Adrenal gland (tissue), 12 donors: ENCODE data around the gene MUC12. TPM values are rescaled to one million over a fixed set of nuclear protein-coding genes. Genes with fewer than 3 reads are reported as not detected.

Source experiments
- DNase-seq, 7 donors: peaks; one replicate each; pipeline ENCODE4 v3.0.0-alpha.2; 2019 to 2020
- H3K27ac ChIP-seq, 5 donors: fragments of 200-600 bp; sonication (generic) in 4 of 5; 1 replicate in 3 of 5; 2 replicates in 2 of 5; pipeline versions ENCODE4 v1.5.1 to v1.8.0; 2016 to 2020; ENCODE audit warnings: mild to moderate bottlenecking in 1 of 5
- H3K27me3 ChIP-seq: fragments of 200-600 bp; 2 replicates; pipeline ENCODE4 v1.8.0; 2021
- H3K36me3 ChIP-seq, 2 donors: fragments of 200-600 bp; replicated peaks in 1 of 2; 1 replicate in 1 of 2; 2 replicates in 1 of 2; pipeline versions ENCODE4 v1.5.1 to v1.8.0; 2018 to 2022
- H3K4me1 ChIP-seq, 2 donors: fragments of 200-600 bp; replicated peaks in 1 of 2; 1 replicate in 1 of 2; 2 replicates in 1 of 2; pipeline versions ENCODE4 v1.5.1 to v1.8.0; 2018 to 2021
- H3K4me3 ChIP-seq, 4 donors: fragments of 200-600 bp; sonication (generic) in 3 of 4; one replicate each; pipeline ENCODE4 v1.5.1; 2016 to 2018
- H3K9me3 ChIP-seq, 3 donors: fragments of 200-600 bp; sonication (generic) in 1 of 3; replicated peaks in 1 of 3; 1 replicate in 2 of 3; 2 replicates in 1 of 3; pipeline versions ENCODE4 v1.5.1 to v1.8.0; 2016 to 2021
- POLR2A ChIP-seq, 2 donors: fragments of 450-650 bp; IDR thresholded peaks; one replicate each; pipeline ENCODE4 v1.6.1; 2017; ENCODE audit warnings: antibody characterized with exemption in 2 of 2, mild to moderate bottlenecking in 2 of 2, moderate library complexity in 1 of 2
- WGBS, 4 donors: extraction: QIAGEN DNeasy Blood & Tissue Kit in 2 of 4; methylation state at CpG; one replicate each; pipeline versions ENCODE4 v1.1.5 to v1.1.7; 2013 to 2017; 5-methylcytosine and 5-hydroxymethylcytosine counted together
- intact Hi-C, 2 donors: fragments of 100-400 bp; cut with DNase I; formaldehyde crosslinking; loops; one replicate each; pipeline versions ENCODE4 v1.14.1 to v1.15.0; 2022 to 2023
- polyA plus RNA-seq, 3 donors: library from polyadenylated mRNA; stranded (reverse); fragments of 200-250 nt in 2 of 3; fragments of 350-450 nt in 1 of 3; fragmentation: Illumina TruSeq in 1 of 3; extraction: RNeasy Lipid Tissue Mini Kit (QIAGEN cat#74804) in 1 of 3; gene quantifications; one replicate each; pipeline ENCODE4 v1.2.3, GENCODE V29; 2013 to 2014
- total RNA-seq, 9 donors: library from RNA; depleted of rRNA in 4 of 9; stranded (reverse); fragments of >200 nt in 4 of 9; fragments of 120-200 nt in 1 of 9; fragmentation: NEBNext Ultra II Directional in 1 of 9; extraction: Animal tissue kit (Norgen Biotek cat#: 25700) in 1 of 9; gene quantifications; one replicate each; pipeline versions ENCODE4 v1.1.0 to v1.2.4, GENCODE V29; 2013 to 2023
- TF ChIP-seq, protein P1 (sequence below), 6 experiments: fragments of 450-650 bp in 4 of 6; fragments of 200-600 bp in 2 of 6; sonication (generic) in 1 of 6; IDR thresholded peaks; 1 replicate in 5 of 6; 2 replicates in 1 of 6; pipeline versions ENCODE4 v1.5.1 to v1.8.0; 2016 to 2021; ENCODE audit warnings: antibody characterized with exemption in 6 of 6, mild to moderate bottlenecking in 2 of 6, moderate library complexity in 1 of 6
- donor health status: healthy with polysubstance abuse.
- donor health status: Bipolar disorder and iron deficiency.
- donor health status: DM: yes; HTN: yes; CAD: no.
- donor health status: DM: no; HTN: no; CAD: no.
- donor health status: DM: no; HTN: no; CAD: no.
- donor health status: DM: yes; HTN: yes; CAD: no.

The MUC12 gene
- total and polyA plus RNA-seq, 12 donors: 0.07 to 3.3 (median 0.66) TPM; not detected in 4

GRCh38 chr7:100965723-100966541, 3.4 kb upstream of the MUC12 start:
- Histone ChIP-seq H3K4me1 (peaks cover 0 to 12% of the 10 kb centered on the region in 2 donors), H3K27me3 (peaks cover 57% of the 10 kb centered on the region), H3K9me3 (no peaks in the 10 kb centered on the region), H3K4me3 (peak overlapping the region in 1 of 4 donors; percentile 38), H3K36me3 (no peaks in the 10 kb centered on the region), H3K27ac (no peak overlapping the region)
- TF ChIP-seq POLR2A (IDR thresholded peaks at IDR 0.05): no peak
- TF ChIP-seq, protein P1, sequence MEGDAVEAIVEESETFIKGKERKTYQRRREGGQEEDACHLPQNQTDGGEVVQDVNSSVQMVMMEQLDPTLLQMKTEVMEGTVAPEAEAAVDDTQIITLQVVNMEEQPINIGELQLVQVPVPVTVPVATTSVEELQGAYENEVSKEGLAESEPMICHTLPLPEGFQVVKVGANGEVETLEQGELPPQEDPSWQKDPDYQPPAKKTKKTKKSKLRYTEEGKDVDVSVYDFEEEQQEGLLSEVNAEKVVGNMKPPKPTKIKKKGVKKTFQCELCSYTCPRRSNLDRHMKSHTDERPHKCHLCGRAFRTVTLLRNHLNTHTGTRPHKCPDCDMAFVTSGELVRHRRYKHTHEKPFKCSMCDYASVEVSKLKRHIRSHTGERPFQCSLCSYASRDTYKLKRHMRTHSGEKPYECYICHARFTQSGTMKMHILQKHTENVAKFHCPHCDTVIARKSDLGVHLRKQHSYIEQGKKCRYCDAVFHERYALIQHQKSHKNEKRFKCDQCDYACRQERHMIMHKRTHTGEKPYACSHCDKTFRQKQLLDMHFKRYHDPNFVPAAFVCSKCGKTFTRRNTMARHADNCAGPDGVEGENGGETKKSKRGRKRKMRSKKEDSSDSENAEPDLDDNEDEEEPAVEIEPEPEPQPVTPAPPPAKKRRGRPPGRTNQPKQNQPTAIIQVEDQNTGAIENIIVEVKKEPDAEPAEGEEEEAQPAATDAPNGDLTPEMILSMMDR (IDR thresholded peaks at IDR 0.05): peak; percentile 30 to 81 (median 52)
- WGBS, 4 donors: 2 to 8% (median 2%) methylated on average over 30 to 58 of the region's 58 CpGs
- DNase-seq: peak; percentile 52 to 77 (median 74)
- intact Hi-C loops: loop anchor here (2.0 to 5.0 kb wide), 2 partner anchors 93 to 111 kb away; no protein-coding TSS in a partner anchor

- H3K4me1 ChIP-seq: peaks cover 0 to 12% of the 10 kb centered on the region in 2 donors
- no peaks in the 10 kb centered on the region for H3K9me3 ChIP-seq
- H3K4me3 ChIP-seq: peak overlapping the region in 1 of 4 donors; percentile 38
- peaks cover 53% of the 10 kb centered on the region for H3K27me3 ChIP-seq
- WGBS, 4 donors: 7 to 10% (median 9%) methylated on average over 23 to 40 of the region's 40 CpGs
- H3K27ac ChIP-seq: no peak overlapping the region
- intact Hi-C loops: loop anchor here (2.0 to 5.0 kb wide), 2 partner anchors 92 to 111 kb away; no protein-coding TSS in a partner anchor
- TF ChIP-seq, protein P1 (IDR thresholded peaks at IDR 0.05): no peak
- TF ChIP-seq POLR2A (IDR thresholded peaks at IDR 0.05): no peak
- no peak for DNase-seq
- no peaks in the 10 kb centered on the region for H3K36me3 ChIP-seq
Measured at GRCh38 chr7:100966542-100967291, 2.6 kb upstream of the MUC12 start.

GRCh38 chr7:100967292-100967863, 2.0 kb upstream of the MUC12 start:
- intact Hi-C loops: loop anchor here (2.0 to 5.0 kb wide), 2 partner anchors 91 to 110 kb away; no protein-coding TSS in a partner anchor
- no peak overlapping the region for H3K27ac ChIP-seq
- H3K27me3 ChIP-seq: peaks cover 53% of the 10 kb centered on the region
- no peak for TF ChIP-seq POLR2A (IDR thresholded peaks at IDR 0.05)
- TF ChIP-seq, protein P1 (IDR thresholded peaks at IDR 0.05): no peak
- no peaks in the 10 kb centered on the region for H3K9me3 ChIP-seq
- no peaks in the 10 kb centered on the region for H3K36me3 ChIP-seq
- H3K4me1 ChIP-seq: peaks cover 0 to 12% of the 10 kb centered on the region in 2 donors
- DNase-seq: no peak
- WGBS, 4 donors: 43 to 46% (median 44%) methylated on average over 13 of the region's 13 CpGs
- no peak overlapping the region for H3K4me3 ChIP-seq

DNA sequence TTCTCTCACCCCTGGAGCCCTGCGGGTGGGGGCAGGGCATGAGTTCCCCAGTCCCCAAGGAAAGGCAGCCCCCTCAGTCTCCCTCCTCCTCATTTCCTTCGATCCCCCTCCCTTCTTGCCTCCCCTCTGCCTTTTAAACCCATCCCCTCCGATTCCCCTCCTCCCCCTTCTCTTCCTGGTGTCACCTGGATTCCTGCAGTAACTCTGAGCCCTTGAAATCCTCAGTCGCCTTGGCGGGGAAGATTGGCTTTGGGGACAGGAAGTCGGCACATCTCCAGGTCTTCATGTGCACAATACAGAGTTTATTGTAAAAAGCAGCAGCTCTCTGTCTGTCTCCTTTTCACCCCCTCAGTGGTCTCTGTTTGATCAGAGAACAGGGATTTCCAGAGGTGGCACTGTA, 1.3 kb upstream of the MUC12 start:
- peaks cover 0 to 12% of the 10 kb centered on the region in 2 donors for H3K4me1 ChIP-seq
- no peaks in the 10 kb centered on the region for H3K9me3 ChIP-seq
- no peak for TF ChIP-seq POLR2A (IDR thresholded peaks at IDR 0.05)
- TF ChIP-seq, protein P1 (IDR thresholded peaks at IDR 0.05): no peak
- no peak overlapping the region for H3K4me3 ChIP-seq
- no peak overlapping the region for H3K27ac ChIP-seq
- H3K36me3 ChIP-seq: no peaks in the 10 kb centered on the region
- DNase-seq: no peak
- peaks cover 53% of the 10 kb centered on the region for H3K27me3 ChIP-seq
- intact Hi-C loops: loop anchor here in 1 of 2 donors (5.0 kb wide), 1 partner anchor 109 kb away; no protein-coding TSS in a partner anchor
- 3 to 9% (median 4%) methylated on average over 5 to 6 of the region's 6 CpGs for WGBS, 4 donors
